PFSK-1 (cell line): ENCODE results near the gene PRKAR2A.

Source experiments
- FOXP2 ChIP-seq: optimal IDR thresholded peaks from 2 replicates; pipeline ENCODE3; 2011; ENCODE audit warnings: borderline replicate concordance, control low read depth, inconsistent platforms; ENCODE audit not compliant: insufficient read depth; ENCODE audit errors: extremely low read length, extremely low read depth
- POLR2AphosphoS5 ChIP-seq: IDR thresholded peaks from 2 replicates; pipeline ENCODE4 v1.6.1; 2012; ENCODE audit warnings: low read depth, mild to moderate bottlenecking, control low read depth, low read length, moderate library complexity
- SIN3A ChIP-seq: IDR thresholded peaks from 2 replicates; pipeline ENCODE4 v1.6.1; 2012; ENCODE audit warnings: mild to moderate bottlenecking, low read length, moderate library complexity, borderline replicate concordance; ENCODE audit not compliant: insufficient read depth
- TAF1 ChIP-seq: IDR thresholded peaks from 2 replicates; pipeline ENCODE4 v1.6.1; 2012; ENCODE audit warnings: low read length, control low read depth, borderline replicate concordance; ENCODE audit not compliant: insufficient read depth
- TF ChIP-seq, protein P1 (sequence below), 2 experiments: IDR thresholded peaks; 2 replicates each; pipeline versions ENCODE4 v1.6.1 to v1.8.0; 2011 to 2012; ENCODE audit warnings: low read depth in 2 of 2, low read length in 2 of 2, control low read depth in 1 of 2, inconsistent platforms in 1 of 2, mild to moderate bottlenecking in 1 of 2, moderate library complexity in 1 of 2; ENCODE audit not compliant: insufficient read depth in 1 of 2

The PRKAR2A gene

DNA sequence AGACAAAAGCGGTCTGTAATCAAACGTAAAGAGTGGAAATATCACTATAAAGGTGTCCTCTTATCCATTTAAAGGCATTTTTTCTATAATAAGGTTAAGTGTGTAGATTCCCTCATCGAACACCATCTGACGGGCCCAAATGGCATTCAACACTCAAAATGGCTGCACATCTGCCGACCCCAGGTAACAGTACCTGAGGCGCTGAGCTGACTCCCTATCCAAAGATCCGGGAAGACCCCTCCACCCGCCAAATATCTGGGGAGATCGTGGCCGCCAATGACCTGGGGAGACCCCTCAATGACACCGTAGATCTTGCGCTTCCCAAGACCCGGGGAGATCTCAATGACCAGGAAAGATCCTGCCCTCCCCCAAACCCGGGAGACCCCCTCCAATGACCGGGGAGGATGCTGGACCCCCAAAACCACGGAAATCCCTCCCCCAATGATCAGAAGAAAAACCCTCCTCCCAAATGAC, 131.1 kb downstream of the PRKAR2A start:
- TF ChIP-seq FOXP2 (no peak), TAF1 (no peak), POLR2AphosphoS5 (no peak), SIN3A (no peak)
- TF ChIP-seq, protein P1, sequence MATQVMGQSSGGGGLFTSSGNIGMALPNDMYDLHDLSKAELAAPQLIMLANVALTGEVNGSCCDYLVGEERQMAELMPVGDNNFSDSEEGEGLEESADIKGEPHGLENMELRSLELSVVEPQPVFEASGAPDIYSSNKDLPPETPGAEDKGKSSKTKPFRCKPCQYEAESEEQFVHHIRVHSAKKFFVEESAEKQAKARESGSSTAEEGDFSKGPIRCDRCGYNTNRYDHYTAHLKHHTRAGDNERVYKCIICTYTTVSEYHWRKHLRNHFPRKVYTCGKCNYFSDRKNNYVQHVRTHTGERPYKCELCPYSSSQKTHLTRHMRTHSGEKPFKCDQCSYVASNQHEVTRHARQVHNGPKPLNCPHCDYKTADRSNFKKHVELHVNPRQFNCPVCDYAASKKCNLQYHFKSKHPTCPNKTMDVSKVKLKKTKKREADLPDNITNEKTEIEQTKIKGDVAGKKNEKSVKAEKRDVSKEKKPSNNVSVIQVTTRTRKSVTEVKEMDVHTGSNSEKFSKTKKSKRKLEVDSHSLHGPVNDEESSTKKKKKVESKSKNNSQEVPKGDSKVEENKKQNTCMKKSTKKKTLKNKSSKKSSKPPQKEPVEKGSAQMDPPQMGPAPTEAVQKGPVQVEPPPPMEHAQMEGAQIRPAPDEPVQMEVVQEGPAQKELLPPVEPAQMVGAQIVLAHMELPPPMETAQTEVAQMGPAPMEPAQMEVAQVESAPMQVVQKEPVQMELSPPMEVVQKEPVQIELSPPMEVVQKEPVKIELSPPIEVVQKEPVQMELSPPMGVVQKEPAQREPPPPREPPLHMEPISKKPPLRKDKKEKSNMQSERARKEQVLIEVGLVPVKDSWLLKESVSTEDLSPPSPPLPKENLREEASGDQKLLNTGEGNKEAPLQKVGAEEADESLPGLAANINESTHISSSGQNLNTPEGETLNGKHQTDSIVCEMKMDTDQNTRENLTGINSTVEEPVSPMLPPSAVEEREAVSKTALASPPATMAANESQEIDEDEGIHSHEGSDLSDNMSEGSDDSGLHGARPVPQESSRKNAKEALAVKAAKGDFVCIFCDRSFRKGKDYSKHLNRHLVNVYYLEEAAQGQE (IDR thresholded peaks at IDR 0.05; ENCODE audit: insufficient read depth in 1 of 2, low read depth in 2 of 2, low read length in 2 of 2) = no peak

DNA sequence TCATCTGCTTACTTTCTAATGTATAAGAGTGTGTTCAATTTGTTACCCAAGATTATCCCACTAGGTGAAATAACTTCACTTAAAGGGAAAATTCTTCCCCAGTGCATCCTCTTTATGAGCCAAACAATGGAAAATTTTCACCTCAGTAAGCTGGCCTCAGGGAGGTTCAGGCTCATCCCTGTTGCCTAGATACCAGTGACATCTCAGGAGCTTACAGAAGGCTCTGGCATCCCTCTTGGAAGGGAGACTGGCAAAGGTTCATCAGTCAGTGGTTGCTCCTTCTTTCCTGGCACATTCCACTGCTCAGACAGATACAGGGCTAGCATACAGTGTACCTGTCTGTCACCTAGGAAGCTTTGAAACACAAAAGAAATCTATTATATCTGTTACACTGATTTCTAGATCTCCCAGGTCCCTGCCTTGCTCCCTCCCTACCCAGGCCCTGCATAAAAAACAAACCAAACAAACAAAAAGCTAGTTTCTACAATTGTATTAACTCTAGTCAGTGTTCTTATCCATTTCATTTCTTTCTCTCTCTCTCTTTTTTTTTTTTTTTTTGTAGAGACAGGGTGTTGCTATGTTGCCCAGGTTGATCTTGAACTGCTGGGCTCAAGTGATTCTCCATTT, 132.4 kb downstream of the PRKAR2A start:
- no peak for TF ChIP-seq SIN3A
- no peak for TF ChIP-seq POLR2AphosphoS5
- TF ChIP-seq FOXP2 = no peak
- no peak for TF ChIP-seq TAF1
- TF ChIP-seq, protein P1 (IDR thresholded peaks at IDR 0.05; ENCODE audit: insufficient read depth in 1 of 2, low read depth in 2 of 2, low read length in 2 of 2) = no peak

DNA sequence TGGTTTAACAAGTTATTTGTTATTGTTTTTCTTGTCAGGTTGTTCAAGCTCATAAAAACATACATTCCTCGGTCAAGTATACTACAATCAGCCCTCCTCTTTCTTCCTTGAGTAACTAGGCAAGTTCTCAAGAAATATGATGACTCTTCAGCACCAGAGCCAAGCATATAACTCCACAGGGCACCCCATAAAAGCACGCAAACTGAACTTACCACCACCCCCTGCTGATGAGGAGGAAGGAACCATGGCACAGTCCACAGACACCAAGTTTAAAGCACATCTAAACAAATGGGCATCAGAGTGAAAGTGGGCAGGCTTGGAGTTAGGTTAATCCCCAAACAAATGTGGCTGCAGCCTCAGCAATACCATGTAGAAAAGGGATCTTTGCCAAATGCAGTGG, 135.9 kb downstream of the PRKAR2A start:
- TF ChIP-seq SIN3A = no peak
- TF ChIP-seq FOXP2 = no peak
- TF ChIP-seq POLR2AphosphoS5 = no peak
- TF ChIP-seq, protein P1 (IDR thresholded peaks at IDR 0.05; ENCODE audit: insufficient read depth in 1 of 2, low read depth in 2 of 2, low read length in 2 of 2) = no peak
- no peak for TF ChIP-seq TAF1

DNA sequence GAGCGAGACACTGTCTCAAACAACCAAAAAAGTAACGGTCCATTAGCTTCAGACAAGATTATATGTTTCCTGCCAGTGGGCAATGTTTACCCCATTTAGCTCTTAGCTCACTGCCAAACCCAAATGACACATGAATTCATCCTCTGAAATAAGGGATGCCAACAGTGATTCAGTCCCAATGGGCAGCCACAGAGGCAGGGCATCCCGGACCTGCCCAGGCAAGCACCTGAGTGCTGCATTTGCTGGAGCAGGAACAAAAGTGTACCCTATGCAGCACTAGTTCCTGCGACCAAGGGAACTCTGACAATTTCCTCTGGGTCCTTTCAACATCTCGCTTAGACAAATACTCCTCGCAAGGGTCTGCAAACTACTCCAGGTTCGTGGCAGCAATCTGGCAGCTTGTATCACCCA, 138.6 kb downstream of the PRKAR2A start:
- TF ChIP-seq FOXP2 = no peak
- no peak for TF ChIP-seq POLR2AphosphoS5
- TF ChIP-seq, protein P1 (IDR thresholded peaks at IDR 0.05; ENCODE audit: insufficient read depth in 1 of 2, low read depth in 2 of 2, low read length in 2 of 2) = no peak
- TF ChIP-seq SIN3A = no peak
- TF ChIP-seq TAF1 = no peak

DNA sequence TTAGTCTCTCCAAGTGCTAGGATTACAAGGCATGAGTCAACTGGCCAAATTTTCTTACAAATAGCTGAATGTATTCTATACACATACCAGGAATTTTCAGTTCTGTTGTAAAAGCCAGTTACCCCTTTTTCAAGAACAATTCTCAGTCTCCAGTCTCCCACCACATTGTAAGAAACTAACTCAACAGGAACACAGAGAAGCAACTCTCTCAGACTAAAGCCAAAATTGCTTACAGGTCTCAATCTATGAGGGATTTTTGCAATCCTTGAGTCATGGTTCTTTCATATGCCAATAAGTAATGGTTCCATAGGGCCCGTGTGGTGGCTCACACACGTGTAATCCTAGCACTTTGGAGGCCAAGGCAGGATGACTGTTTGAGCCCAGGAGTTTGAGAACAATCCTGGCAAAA, 139.2 kb downstream of the PRKAR2A start:
- TF ChIP-seq, protein P1 (IDR thresholded peaks at IDR 0.05; ENCODE audit: insufficient read depth in 1 of 2, low read depth in 2 of 2, low read length in 2 of 2) = no peak
- no peak for TF ChIP-seq SIN3A
- TF ChIP-seq POLR2AphosphoS5 = no peak
